Mesendoderm (in vitro differentiated cells): ENCODE measurements around the gene RABGEF1.
"Not testable (repeated sequence)": the region's sequence is repeated elsewhere in the genome, so short reads cannot be mapped to it uniquely, and the experiment has no call there.

Experiments used
- DNase-seq: peaks from one replicate; pipeline ENCODE4 v3.0.0; 2013
- H2AK5ac ChIP-seq: 2 replicates; pipeline ENCODE4 v1.6.1; 2013; ENCODE audit warnings: low read length, inconsistent platforms
- H2BK120ac ChIP-seq: 2 replicates; pipeline ENCODE4 v1.6.1; 2013; ENCODE audit warnings: low read depth, mild to moderate bottlenecking, low read length, moderate library complexity, mixed read lengths
- H2BK15ac ChIP-seq: replicated peaks from 2 replicates; pipeline ENCODE4 v1.6.1; 2013; ENCODE audit warnings: low read depth, mild to moderate bottlenecking, moderate library complexity
- H2BK5ac ChIP-seq: 2 replicates; pipeline ENCODE4 v1.6.1; 2013; ENCODE audit warnings: low read length, inconsistent platforms
- H3K18ac ChIP-seq: 2 replicates; pipeline ENCODE4 v1.6.1; 2013; ENCODE audit warnings: mild to moderate bottlenecking, low read length, mixed read lengths
- H3K23ac ChIP-seq: one replicate; pipeline ENCODE4 v1.6.1; 2013; ENCODE audit warnings: low read length
- H3K27ac ChIP-seq: 2 replicates; pipeline ENCODE4 v1.5.1; 2013; ENCODE audit warnings: low read depth, mild to moderate bottlenecking, inconsistent platforms, low read length, moderate library complexity
- H3K27me3 ChIP-seq: 2 replicates; pipeline ENCODE4 v1.6.1; 2013; ENCODE audit warnings: low read length, control low read depth, mild to moderate bottlenecking, inconsistent platforms; ENCODE audit not compliant: insufficient read depth, poor library complexity
- H3K36me3 ChIP-seq: 2 replicates; pipeline ENCODE4 v1.6.1; 2013; ENCODE audit warnings: low read length, inconsistent platforms; ENCODE audit not compliant: control insufficient read depth, insufficient read depth
- H3K4ac ChIP-seq: one replicate; pipeline ENCODE4 v1.6.1; 2013; ENCODE audit warnings: low read depth, mild to moderate bottlenecking, low read length, moderate library complexity
- H3K4me1 ChIP-seq: 2 replicates; pipeline ENCODE4 v1.6.1; 2013; ENCODE audit warnings: low read depth, low read length, inconsistent platforms; ENCODE audit not compliant: control insufficient read depth
- H3K4me2 ChIP-seq: 2 replicates; pipeline ENCODE4 v1.6.1; 2013; ENCODE audit warnings: low read length
- H3K4me3 ChIP-seq: 2 replicates; pipeline ENCODE4 v1.5.1; 2013; ENCODE audit warnings: mild to moderate bottlenecking, low read length
- H3K56ac ChIP-seq: one replicate; pipeline ENCODE4 v1.6.1; 2013; ENCODE audit warnings: low read length
- H3K79me1 ChIP-seq: 2 replicates; pipeline ENCODE4 v1.6.1; 2013; ENCODE audit warnings: low read length, inconsistent platforms
- H3K79me2 ChIP-seq: 2 replicates; pipeline ENCODE4 v1.6.1; 2013; ENCODE audit warnings: mild to moderate bottlenecking, low read length; ENCODE audit not compliant: control insufficient read depth, insufficient read depth
- H3K9ac ChIP-seq: 2 replicates; pipeline ENCODE4 v1.6.1; 2013; ENCODE audit warnings: low read length, inconsistent platforms
- H4K5ac ChIP-seq: one replicate; pipeline ENCODE4 v1.6.1; 2013; ENCODE audit warnings: low read length
- H4K8ac ChIP-seq: one replicate; pipeline ENCODE4 v1.6.1; 2013; ENCODE audit warnings: low read depth, mild to moderate bottlenecking, control low read depth, low read length, moderate library complexity
- WGBS: extraction: QIAGEN DNeasy Blood & Tissue Kit; methylation state at CpG from one replicate; pipeline ENCODE4 v1.1.7; 2013; ENCODE audit warnings: low lambda C conversion rate, missing lambda C conversion rate; ENCODE audit not compliant: insufficient coverage; ENCODE audit errors: extremely low coverage; 5-methylcytosine and 5-hydroxymethylcytosine counted together

RABGEF1 gene

GRCh38 chr7:66741710-66742049 is 1.1 kb downstream of the RABGEF1 start:
- Histone ChIP-seq H3K36me3 (no peaks in the 10 kb centered on the region), H4K5ac (no peak overlapping the region), H3K18ac (no peak overlapping the region), H2AK5ac (no peak overlapping the region), H3K56ac (peak overlapping the region; percentile 88), H3K27me3 (no peaks in the 10 kb centered on the region), H3K4me1 (no peaks in the 10 kb centered on the region), H2BK5ac (no peak overlapping the region), H3K4me3 (peak overlapping the region; percentile 63), H3K27ac (no peak overlapping the region), H3K9ac (peak overlapping the region; percentile 83), H2BK120ac (no peak overlapping the region), H4K8ac (no peak overlapping the region), H3K79me1 (peaks cover 6% of the 10 kb centered on the region), H3K23ac (no peak overlapping the region), H3K4ac (no peak overlapping the region), H2BK15ac (no peak overlapping the region), H3K4me2 (peak overlapping the region; percentile 48), H3K79me2 (peaks cover 17% of the 10 kb centered on the region)
- DNase-seq, result no peak
- WGBS, result no CpG with 5 or more reads among the region's 17 CpGs

- H4K5ac ChIP-seq, H3K4me3 ChIP-seq, H3K27ac ChIP-seq, DNase-seq, H3K4ac ChIP-seq, H2BK15ac ChIP-seq, H3K23ac ChIP-seq, H3K79me1 ChIP-seq, H3K36me3 ChIP-seq, H2BK120ac ChIP-seq, H3K56ac ChIP-seq, H3K18ac ChIP-seq, H2BK5ac ChIP-seq, H4K8ac ChIP-seq, H2AK5ac ChIP-seq, H3K9ac ChIP-seq, H3K27me3 ChIP-seq, H3K4me1 ChIP-seq, H3K4me2 ChIP-seq: not testable (repeated sequence)
- H3K79me2 ChIP-seq, result peaks cover 19% of the 10 kb centered on the region
- no CpG with 5 or more reads among the region's 4 CpGs for WGBS
Measured at GRCh38 chr7:66742298-66742697, 1.8 kb downstream of the RABGEF1 start.

GRCh38 chr7:66743920-66744319 is 3.4 kb downstream of the RABGEF1 start:
- no CpG with 5 or more reads among the region's 9 CpGs for WGBS
- Histone ChIP-seq H3K56ac (no peak overlapping the region), H3K4me2 (no peak overlapping the region), H2BK15ac (no peak overlapping the region), H3K79me1 (peaks cover 17% of the 10 kb centered on the region), H4K5ac (no peak overlapping the region), H3K4ac (no peak overlapping the region), H2BK120ac (no peak overlapping the region), H4K8ac (no peak overlapping the region), H2BK5ac (no peak overlapping the region), H3K79me2 (peaks cover 30% of the 10 kb centered on the region), H3K27me3 (no peaks in the 10 kb centered on the region), H2AK5ac (no peak overlapping the region), H3K4me3 (no peak overlapping the region), H3K4me1 (no peaks in the 10 kb centered on the region), H3K36me3 (no peaks in the 10 kb centered on the region), H3K27ac (no peak overlapping the region), H3K18ac (no peak overlapping the region), H3K23ac (no peak overlapping the region), H3K9ac (no peak overlapping the region)
- DNase-seq, result no peak

GRCh38 chr7:66747385-66747784 is 6.9 kb downstream of the RABGEF1 start:
- no peak overlapping the region for H3K23ac ChIP-seq
- no CpG with 5 or more reads among the region's 2 CpGs for WGBS
- no peak overlapping the region for H3K9ac ChIP-seq
- H3K79me2 ChIP-seq, result peaks cover 34% of the 10 kb centered on the region
- no peak overlapping the region for H3K4ac ChIP-seq
- no peak for DNase-seq
- H3K4me2 ChIP-seq, result no peak overlapping the region
- no peak overlapping the region for H3K18ac ChIP-seq
- no peak overlapping the region for H2BK15ac ChIP-seq
- no peak overlapping the region for H4K5ac ChIP-seq
- H3K4me3 ChIP-seq, result no peak overlapping the region
- H2BK120ac ChIP-seq, result no peak overlapping the region
- H3K56ac ChIP-seq, result no peak overlapping the region
- no peak overlapping the region for H4K8ac ChIP-seq
- no peaks in the 10 kb centered on the region for H3K27me3 ChIP-seq
- no peaks in the 10 kb centered on the region for H3K4me1 ChIP-seq
- peaks cover 24% of the 10 kb centered on the region for H3K79me1 ChIP-seq
- no peak overlapping the region for H2AK5ac ChIP-seq
- no peaks in the 10 kb centered on the region for H3K36me3 ChIP-seq
- H3K27ac ChIP-seq, result no peak overlapping the region
- H2BK5ac ChIP-seq, result no peak overlapping the region

GRCh38 chr7:66747881-66748511 is 7.5 kb downstream of the RABGEF1 start:
- no peak overlapping the region for H3K4ac ChIP-seq
- H3K27me3 ChIP-seq, result no peaks in the 10 kb centered on the region
- no peak overlapping the region for H3K4me3 ChIP-seq
- no peak overlapping the region for H2AK5ac ChIP-seq
- no peak overlapping the region for H4K8ac ChIP-seq
- H3K18ac ChIP-seq, result no peak overlapping the region
- no peak overlapping the region for H2BK5ac ChIP-seq
- H2BK120ac ChIP-seq, result no peak overlapping the region
- no peaks in the 10 kb centered on the region for H3K36me3 ChIP-seq
- H3K4me1 ChIP-seq, result no peaks in the 10 kb centered on the region
- H4K5ac ChIP-seq, result no peak overlapping the region
- H3K79me2 ChIP-seq, result peaks cover 33% of the 10 kb centered on the region
- H3K56ac ChIP-seq, result no peak overlapping the region
- no peak overlapping the region for H3K27ac ChIP-seq
- H3K23ac ChIP-seq, result no peak overlapping the region
- peaks cover 22% of the 10 kb centered on the region for H3K79me1 ChIP-seq
- H3K9ac ChIP-seq, result no peak overlapping the region
- no CpG with 5 or more reads among the region's 10 CpGs for WGBS
- no peak overlapping the region for H2BK15ac ChIP-seq
- H3K4me2 ChIP-seq, result no peak overlapping the region
- no peak for DNase-seq

GRCh38 chr7:66748791-66749190 is 8.3 kb downstream of the RABGEF1 start:
- Histone ChIP-seq H3K27me3 (no peaks in the 10 kb centered on the region), H3K4me1 (no peaks in the 10 kb centered on the region), H3K56ac (no peak overlapping the region), H4K8ac (no peak overlapping the region), H3K36me3 (no peaks in the 10 kb centered on the region), H2AK5ac (no peak overlapping the region), H3K79me1 (peaks cover 22% of the 10 kb centered on the region), H3K4me3 (no peak overlapping the region), H4K5ac (no peak overlapping the region), H2BK5ac (no peak overlapping the region), H3K79me2 (peaks cover 31% of the 10 kb centered on the region), H2BK15ac (no peak overlapping the region), H3K4ac (no peak overlapping the region), H3K9ac (no peak overlapping the region), H3K4me2 (no peak overlapping the region), H3K23ac (no peak overlapping the region), H3K27ac (no peak overlapping the region), H2BK120ac (no peak overlapping the region), H3K18ac (no peak overlapping the region)
- no CpG with 5 or more reads among the region's 4 CpGs for WGBS
- DNase-seq, result no peak
